Stimulated activated CD8-positive, alpha-beta memory T cell treated with anti-CD3 and anti-CD28 coated beads, Interleukin-4, amount 100 ng/mL, for 1 hour (primary cell): ENCODE results near the gene KCTD1.

ENCODE experiments used
- DNase-seq, 2 donors: peaks; one replicate each; pipeline ENCODE4 v3.0.0-alpha.2; 2020; ENCODE audit warnings: low read depth in 2 of 2, low spot score in 1 of 2

KCTD1 gene

GRCh38 chr18:26548415-26549262 is at the start of gene KCTD1:
KCTD1 (minus strand) TSS chr18:26548553; CDS start chr18:26548536, 17 bp downstream.
- DNase-seq, result peak in 1 of 2 donors; percentile 35

- no peak for DNase-seq
Observed at GRCh38 chr18:26593365-26594320, 45.3 kb upstream of the KCTD1 start.

GRCh38 chr18:26584745-26585144 is 36.4 kb upstream of the KCTD1 start:
- no peak for DNase-seq

- DNase-seq, result no peak
Observed at GRCh38 chr18:26579941-26580618, 31.7 kb upstream of the KCTD1 start.

GRCh38 chr18:26575865-26576217 is 27.5 kb upstream of the KCTD1 start:
- DNase-seq, result no peak

GRCh38 chr18:26574958-26575864 is 26.9 kb upstream of the KCTD1 start:
- DNase-seq, result no peak

GRCh38 chr18:26568926-26569665 is 20.7 kb upstream of the KCTD1 start:
- DNase-seq, result no peak

GRCh38 chr18:26568513-26568912 is 20.2 kb upstream of the KCTD1 start:
- DNase-seq, result no peak

- DNase-seq, result no peak
Observed at GRCh38 chr18:26566874-26567555, 18.7 kb upstream of the KCTD1 start.

- no peak for DNase-seq
Observed at GRCh38 chr18:26565514-26565913, 17.2 kb upstream of the KCTD1 start.

GRCh38 chr18:26563024-26563423 is 14.7 kb upstream of the KCTD1 start:
- DNase-seq, result no peak

GRCh38 chr18:26562568-26562967 is 14.2 kb upstream of the KCTD1 start:
- DNase-seq, result no peak

GRCh38 chr18:26561769-26562168 is 13.4 kb upstream of the KCTD1 start:
- DNase-seq, result no peak

GRCh38 chr18:26556573-26556972 is 8.2 kb upstream of the KCTD1 start:
- no peak for DNase-seq

GRCh38 chr18:26555804-26556553 is 7.6 kb upstream of the KCTD1 start:
- no peak for DNase-seq

GRCh38 chr18:26553943-26554342 is 5.6 kb upstream of the KCTD1 start:
- no peak for DNase-seq

GRCh38 chr18:26551695-26552081 is 3.3 kb upstream of the KCTD1 start:
- DNase-seq, result no peak

- no peak for DNase-seq
Observed at GRCh38 chr18:26550998-26551694, 2.8 kb upstream of the KCTD1 start.
